ENCODE results near the gene NDUFS6.

NDUFS6 gene

DNA sequence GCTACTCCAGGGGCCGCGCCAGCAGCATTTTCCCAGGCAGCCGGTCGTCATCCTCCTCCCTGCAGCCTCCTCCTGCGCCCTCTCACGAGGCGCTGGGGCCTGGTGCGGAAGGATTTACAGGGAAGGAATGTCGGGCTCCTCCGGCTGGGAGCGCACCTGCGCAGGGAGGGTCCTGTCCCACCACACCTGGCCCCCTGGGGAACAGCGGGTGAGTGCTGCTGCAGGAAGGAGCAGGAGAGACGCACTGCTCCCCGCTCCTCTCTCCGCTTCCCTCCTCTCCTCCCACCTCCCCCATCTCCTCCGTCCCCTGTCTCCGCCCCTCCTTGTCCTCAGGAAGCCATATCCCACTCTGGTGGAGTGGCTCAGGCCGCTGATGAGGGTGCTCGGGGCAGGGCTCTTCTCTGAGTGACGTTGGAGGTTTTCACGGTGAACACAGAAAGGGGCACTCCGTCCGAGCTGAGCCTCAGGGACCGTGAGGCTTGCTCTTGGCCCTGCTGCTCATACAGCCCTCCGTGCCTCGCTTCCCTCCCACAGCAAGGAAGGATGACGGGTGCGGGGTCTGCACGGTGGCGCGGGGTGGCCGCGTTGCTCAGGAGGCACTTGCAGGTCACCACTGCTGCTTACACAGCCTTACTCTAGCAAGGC is 50.2 kb downstream of the NDUFS6 start:
- no peak for TF ChIP-seq CTCF (IDR thresholded peaks at IDR 0.05; ENCODE audit: borderline replicate concordance, control extremely low read depth, extremely low read depth, insufficient read depth, missing control alignments)
- no peak for DNase-seq (ENCODE audit: low spot score)
- in situ Hi-C loops (cut with MboI; ENCODE audit: low sequenced_read_pairs, unreplicated experiment): no loop called here

DNA sequence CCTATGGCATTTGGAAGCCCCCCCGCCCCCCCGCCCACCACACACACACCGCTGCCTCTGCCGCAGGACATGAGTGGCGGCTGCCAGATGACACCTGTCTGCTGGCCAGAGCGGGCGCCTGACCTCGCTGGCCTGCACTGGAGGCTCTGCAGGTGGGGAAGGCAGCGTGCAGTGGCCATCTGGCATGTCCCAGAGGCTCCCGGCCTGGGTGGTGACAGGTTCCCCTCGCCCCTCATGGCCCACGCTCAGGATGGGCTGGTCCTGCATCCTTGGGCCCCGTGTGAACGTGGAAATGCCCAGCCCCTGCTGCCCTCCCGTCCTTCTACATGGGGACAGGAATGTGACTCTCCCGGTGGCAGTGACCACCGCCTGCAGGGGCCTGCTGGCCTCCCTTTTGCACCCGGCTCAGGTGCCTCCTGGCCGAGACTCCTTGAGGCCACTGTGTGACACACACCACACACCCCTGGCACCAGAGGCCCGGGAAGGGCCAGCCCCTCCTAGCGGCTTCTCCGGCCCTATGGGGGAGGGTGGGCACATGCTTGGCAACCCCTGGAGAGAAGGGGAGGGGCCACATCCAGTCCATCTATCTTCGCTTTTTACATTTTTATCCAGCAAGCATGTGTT is 51.2 kb downstream of the NDUFS6 start:
- in situ Hi-C loops (cut with MboI; ENCODE audit: low sequenced_read_pairs, unreplicated experiment): no loop called here

DNA sequence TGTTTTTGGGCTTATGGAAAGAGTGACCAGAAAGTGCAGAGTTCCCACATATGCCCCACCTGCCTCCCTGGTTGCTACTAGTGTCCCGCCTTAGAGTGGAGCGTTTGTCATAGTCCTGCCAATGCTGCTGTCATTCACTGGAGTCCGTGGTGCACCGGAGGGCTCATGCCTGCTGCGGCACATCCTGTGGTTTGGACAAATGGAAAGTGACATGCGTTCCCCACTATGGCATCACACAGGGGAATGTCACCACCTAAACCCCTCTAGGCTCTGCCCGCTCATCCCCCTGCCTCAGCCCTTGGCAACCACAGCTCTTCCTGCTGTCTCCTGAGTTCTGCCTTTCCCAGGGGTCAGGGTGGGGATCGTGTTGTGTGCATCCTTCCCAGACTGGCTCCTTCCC is 52.3 kb downstream of the NDUFS6 start:
- no peak for DNase-seq (ENCODE audit: low spot score)
- in situ Hi-C loops (cut with MboI; ENCODE audit: low sequenced_read_pairs, unreplicated experiment): no loop called here
- no peak for TF ChIP-seq CTCF (IDR thresholded peaks at IDR 0.05; ENCODE audit: borderline replicate concordance, control extremely low read depth, extremely low read depth, insufficient read depth, missing control alignments)

More for the DNA sequence above, 51.2 kb downstream of the NDUFS6 start:
- no peak for DNase-seq (ENCODE audit: low spot score)
- TF ChIP-seq CTCF (IDR thresholded peaks at IDR 0.05; ENCODE audit: borderline replicate concordance, control extremely low read depth, extremely low read depth, insufficient read depth, missing control alignments): no peak

GRCh38 chr5:1855075-1855474 is 53.9 kb downstream of the NDUFS6 start:
- TF ChIP-seq CTCF (IDR thresholded peaks at IDR 0.05; ENCODE audit: borderline replicate concordance, control extremely low read depth, extremely low read depth, insufficient read depth, missing control alignments): no peak
- in situ Hi-C loops (cut with MboI; ENCODE audit: low sequenced_read_pairs, unreplicated experiment): no loop called here
- no peak for DNase-seq (ENCODE audit: low spot score)

DNA sequence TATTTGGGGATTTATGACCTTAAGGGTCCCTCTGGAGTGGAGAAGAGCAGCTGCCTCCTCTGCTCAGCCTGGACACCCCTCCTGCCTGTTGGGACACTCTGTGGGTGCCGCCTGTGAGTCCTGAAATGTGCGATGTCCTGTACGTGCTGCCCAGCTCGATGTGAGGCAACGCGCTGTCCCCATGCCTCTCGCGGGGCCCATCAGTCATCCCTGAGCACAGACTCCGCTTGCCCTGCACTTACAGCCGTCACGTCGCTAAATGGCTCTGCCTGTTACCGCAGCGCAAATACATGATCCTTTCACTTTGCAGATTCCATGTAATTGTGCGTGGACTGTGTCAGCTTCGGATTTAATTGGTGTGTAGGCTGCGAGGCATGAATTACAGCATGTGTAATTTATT is 54.4 kb downstream of the NDUFS6 start:
- DNase-seq (ENCODE audit: low spot score): no peak
- TF ChIP-seq CTCF (IDR thresholded peaks at IDR 0.05; ENCODE audit: borderline replicate concordance, control extremely low read depth, extremely low read depth, insufficient read depth, missing control alignments): no peak
- in situ Hi-C loops (cut with MboI; ENCODE audit: low sequenced_read_pairs, unreplicated experiment): no loop called here

DNA sequence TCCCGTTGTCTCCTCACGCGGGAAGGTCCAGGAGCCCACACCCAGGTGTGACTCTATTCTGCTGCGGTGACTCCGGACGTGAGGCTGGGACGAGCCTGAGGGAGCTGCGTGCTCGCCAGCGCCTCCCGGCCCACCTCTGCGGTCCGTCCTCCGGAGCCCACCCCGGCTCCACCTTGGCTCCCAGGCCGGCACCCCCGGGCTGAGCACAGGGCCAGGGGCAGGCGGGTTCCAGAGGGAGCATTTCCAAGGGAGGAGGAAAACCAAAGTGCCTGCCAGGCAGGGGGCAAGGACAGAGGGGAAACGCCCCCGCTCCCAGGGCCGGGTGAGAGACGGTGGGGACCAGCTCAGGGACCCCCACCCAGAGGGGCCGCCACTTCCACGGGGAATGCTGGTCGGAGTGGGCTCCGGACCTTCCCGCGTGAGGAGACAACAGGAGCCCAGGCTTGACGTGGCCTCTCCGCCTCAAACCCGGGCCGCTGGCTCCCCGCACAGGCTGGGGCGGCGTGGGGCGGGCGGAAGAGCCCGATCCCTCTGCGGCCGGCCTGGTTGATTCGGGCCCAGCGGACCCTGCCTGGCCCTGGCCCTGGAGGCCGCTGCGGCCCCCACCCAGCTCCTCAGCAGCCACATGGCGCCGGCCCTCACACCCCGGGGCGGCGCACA is 55.5 kb downstream of the NDUFS6 start:
- DNase-seq (ENCODE audit: low spot score): no peak
- in situ Hi-C loops (cut with MboI; ENCODE audit: low sequenced_read_pairs, unreplicated experiment): no loop called here
- no peak for TF ChIP-seq CTCF (IDR thresholded peaks at IDR 0.05; ENCODE audit: borderline replicate concordance, control extremely low read depth, extremely low read depth, insufficient read depth, missing control alignments)

Measured in GM13976 (cell line).